Right lung (tissue), 5 donors: Measurements from ENCODE around the gene FAM120B. TPM values are rescaled to one million over a fixed set of nuclear protein-coding genes. Genes with fewer than 3 reads are reported as not detected.
A peak's percentile ranks its signal among the peaks of the same experiment; 100 is the strongest.

ENCODE experiments used
- DNase-seq, 2 donors: peaks; one replicate each; pipeline ENCODE4 v3.0.0-alpha.2; 2013
- polyA plus RNA-seq, 5 donors: library from polyadenylated mRNA; unstranded; fragments of 120-200 nt; gene quantifications; one replicate each; pipeline versions ENCODE4 v1.2.1 to v1.2.3, GENCODE V29; 2013; ENCODE audit warnings: inconsistent platforms in 1 of 5, low replicate concordance in 1 of 5; ENCODE audit not compliant: insufficient read length in 5 of 5, insufficient read depth in 1 of 5

The FAM120B gene
- polyA plus RNA-seq, 5 donors, result 27.2 to 39.8 (median 35.4) TPM

- no peak for DNase-seq
These were observed 136.6 kb downstream of the FAM120B start for GRCh38 chr6:170443151-170443662.

GRCh38 chr6:170444056-170444591 lies 137.6 kb downstream of the FAM120B start:
- DNase-seq, result no peak

- no peak for DNase-seq
These were observed 138.3 kb downstream of the FAM120B start for GRCh38 chr6:170444811-170445211.

GRCh38 chr6:170445487-170445886 lies 138.9 kb downstream of the FAM120B start:
- peak; percentile 50 to 62 for DNase-seq

GRCh38 chr6:170445971-170446370 lies 139.4 kb downstream of the FAM120B start:
- DNase-seq, result no peak

- DNase-seq, result no peak
These were observed 140.4 kb downstream of the FAM120B start for GRCh38 chr6:170446841-170447560.

GRCh38 chr6:170447561-170447930 lies 141.0 kb downstream of the FAM120B start:
- DNase-seq, result no peak

- no peak for DNase-seq
These were observed 141.8 kb downstream of the FAM120B start for GRCh38 chr6:170448317-170448716.

- no peak for DNase-seq
These were observed 142.4 kb downstream of the FAM120B start for GRCh38 chr6:170448751-170449630.

GRCh38 chr6:170449835-170450753 lies 143.5 kb downstream of the FAM120B start:
- DNase-seq, result no peak

- DNase-seq, result no peak
These were observed 144.6 kb downstream of the FAM120B start for GRCh38 chr6:170450916-170451761.

GRCh38 chr6:170451762-170452651 lies 145.4 kb downstream of the FAM120B start:
- no peak for DNase-seq

GRCh38 chr6:170452767-170453545 lies 146.4 kb downstream of the FAM120B start:
- DNase-seq, result no peak

GRCh38 chr6:170453586-170454511 lies 147.3 kb downstream of the FAM120B start:
- no peak for DNase-seq

GRCh38 chr6:170454512-170455285 lies 148.1 kb downstream of the FAM120B start:
- DNase-seq, result no peak

GRCh38 chr6:170455335-170455979 lies 148.9 kb downstream of the FAM120B start:
- no peak for DNase-seq
